ENCODE measurements around the gene HOXD1.

The HOXD1 gene

DNA sequence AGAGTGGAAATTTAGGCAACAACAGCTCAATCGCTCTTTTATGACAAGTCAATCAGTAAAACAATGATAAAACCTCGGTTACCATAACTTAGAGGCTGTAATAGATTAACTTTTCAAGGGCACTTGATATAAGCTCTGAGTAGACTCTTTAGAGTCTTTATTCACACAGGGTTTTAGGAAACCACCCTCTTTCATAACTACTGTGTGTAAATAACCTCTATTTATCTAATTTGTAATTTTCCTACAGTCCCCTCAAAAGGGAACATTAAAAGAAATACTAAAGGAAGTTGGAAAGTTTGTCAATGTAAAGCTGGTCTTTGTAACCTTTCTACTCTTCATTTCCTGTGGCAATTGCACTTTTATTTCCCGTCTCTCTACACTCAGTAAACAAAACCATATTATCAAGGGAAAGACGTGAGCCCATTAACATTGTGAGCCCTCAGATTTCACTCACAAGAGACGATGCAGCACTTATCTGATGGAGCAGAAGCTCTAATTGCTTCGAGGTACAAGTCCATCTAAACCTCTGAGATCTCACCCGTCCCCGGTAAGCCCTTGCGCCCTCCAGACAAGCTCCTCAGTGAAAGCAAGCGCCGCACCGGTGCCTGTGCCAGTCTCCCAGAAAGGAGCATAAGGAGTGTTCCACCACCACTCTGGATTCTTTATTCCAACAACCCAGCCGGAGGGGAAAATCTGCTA is 1.1 kb upstream of the HOXD1 start:
- no peak for DNase-seq

DNA sequence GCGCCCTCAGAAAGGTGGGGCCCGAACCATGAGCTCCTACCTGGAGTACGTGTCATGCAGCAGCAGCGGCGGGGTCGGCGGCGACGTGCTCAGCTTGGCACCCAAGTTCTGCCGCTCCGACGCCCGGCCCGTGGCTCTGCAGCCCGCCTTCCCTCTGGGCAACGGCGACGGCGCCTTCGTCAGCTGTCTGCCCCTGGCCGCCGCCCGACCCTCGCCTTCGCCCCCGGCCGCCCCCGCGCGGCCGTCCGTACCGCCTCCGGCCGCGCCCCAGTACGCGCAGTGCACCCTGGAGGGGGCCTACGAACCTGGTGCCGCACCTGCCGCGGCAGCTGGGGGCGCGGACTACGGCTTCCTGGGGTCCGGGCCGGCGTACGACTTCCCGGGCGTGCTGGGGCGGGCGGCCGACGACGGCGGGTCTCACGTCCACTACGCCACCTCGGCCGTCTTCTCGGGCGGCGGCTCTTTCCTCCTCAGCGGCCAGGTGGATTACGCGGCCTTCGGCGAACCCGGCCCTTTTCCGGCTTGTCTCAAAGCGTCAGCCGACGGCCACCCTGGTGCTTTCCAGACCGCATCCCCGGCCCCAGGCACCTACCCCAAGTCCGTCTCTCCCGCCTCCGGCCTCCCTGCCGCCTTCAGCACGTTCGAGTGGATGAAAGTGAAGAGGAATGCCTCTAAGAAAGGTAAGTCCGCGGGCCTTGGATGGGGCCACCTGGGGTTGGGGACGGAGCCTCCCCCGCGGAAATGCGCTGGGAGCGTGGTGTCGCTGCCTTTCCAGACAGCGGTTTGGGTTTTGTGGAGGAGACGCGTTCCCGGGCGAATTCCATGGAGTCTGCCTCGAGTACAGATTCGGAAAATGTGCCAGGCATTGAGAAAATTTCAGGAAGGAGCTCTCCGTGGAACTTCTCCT is 559 bp downstream of the HOXD1 start:
- no peak for DNase-seq

DNA sequence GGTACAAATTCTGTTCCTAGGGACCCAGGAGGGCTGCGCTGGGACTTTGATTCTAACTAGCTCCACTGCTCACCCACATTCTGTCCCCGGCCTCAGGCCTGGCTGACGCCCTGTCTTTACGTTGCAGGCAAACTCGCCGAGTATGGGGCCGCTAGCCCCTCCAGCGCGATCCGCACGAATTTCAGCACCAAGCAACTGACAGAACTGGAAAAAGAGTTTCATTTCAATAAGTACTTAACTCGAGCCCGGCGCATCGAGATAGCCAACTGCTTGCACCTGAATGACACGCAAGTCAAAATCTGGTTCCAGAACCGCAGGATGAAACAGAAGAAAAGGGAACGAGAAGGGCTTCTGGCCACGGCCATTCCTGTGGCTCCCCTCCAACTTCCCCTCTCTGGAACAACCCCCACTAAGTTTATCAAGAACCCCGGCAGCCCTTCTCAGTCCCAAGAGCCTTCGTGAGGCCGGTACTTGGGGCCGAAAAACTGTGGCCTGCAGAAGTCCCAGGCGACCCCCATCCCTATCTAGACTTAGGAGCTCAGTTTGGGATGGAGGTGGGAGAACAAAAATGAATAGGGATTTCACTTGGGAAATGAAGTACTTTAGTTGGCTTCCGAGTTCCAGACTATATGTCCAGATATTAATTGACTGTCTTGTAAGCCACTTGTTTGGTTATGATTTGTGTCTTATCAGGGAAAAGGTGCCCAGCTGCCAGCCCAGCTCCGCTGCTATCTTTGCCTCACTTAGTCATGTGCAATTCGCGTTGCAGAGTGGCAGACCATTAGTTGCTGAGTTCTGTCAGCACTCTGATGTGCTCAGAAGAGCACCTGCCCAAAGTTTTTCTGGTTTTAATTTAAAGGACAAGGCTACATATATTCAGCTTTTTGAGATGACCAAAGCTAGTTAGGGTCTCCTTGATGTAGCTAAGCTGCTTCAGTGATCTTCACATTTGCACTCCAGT is 1.5 kb downstream of the HOXD1 start:
- no peak for DNase-seq

DNA sequence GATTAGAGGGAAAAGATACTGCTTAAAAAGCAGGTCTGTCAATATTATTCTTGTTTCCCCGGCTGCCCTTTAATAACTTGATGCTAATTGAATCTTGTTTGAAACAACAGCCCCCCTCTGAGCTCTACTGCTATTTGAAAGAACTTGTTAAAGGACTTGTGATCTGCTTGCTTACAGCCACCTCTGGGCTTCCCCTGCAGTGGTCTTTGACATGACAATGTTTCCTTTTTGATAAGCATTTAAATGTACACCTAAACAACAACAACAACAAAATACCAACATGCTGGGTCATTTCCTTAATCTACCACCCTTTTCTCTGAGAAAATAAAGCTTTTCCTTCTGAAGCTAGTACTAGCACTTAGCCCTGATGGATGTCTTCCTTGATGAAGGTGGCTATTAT is 3.9 kb downstream of the HOXD1 start:
- DNase-seq = no peak

DNA sequence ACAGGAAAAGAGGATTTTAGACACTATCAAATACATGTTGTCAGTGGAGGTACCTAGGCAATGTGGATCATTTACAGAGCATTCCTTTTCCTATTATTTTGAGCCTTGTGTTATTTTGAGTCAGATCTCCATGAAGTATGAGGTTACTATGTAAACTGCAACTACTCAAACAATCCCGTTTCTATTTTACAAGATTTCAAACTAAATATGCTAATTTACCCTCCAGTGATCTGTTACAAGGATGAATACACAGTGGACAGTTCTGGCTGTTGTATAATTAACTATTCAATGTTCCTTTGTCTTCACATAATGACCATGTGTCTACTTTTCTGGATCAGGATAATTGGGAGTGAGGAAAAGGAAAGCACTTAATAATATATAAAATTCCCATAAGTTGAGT is 4.6 kb downstream of the HOXD1 start:
- DNase-seq = no peak

DNA sequence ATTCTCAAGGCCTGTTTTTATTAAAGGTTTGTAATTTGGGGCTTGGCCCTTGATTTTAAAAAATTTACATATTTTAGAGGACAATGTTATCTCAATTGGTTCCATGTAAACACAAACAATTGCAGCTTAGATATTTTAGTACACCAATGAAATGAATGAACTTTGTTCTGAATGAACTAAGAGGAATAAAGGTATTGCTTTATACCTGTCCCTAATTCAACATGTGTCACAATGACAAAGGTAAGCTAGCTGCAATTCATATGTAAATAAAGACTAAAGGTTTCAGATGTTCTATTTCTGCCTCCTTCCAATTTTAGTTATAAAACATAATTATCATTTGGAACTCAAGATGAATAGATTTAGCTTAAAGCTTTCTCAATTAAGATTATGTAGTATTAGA is 11.4 kb downstream of the HOXD1 start:
- no peak for DNase-seq

DNA sequence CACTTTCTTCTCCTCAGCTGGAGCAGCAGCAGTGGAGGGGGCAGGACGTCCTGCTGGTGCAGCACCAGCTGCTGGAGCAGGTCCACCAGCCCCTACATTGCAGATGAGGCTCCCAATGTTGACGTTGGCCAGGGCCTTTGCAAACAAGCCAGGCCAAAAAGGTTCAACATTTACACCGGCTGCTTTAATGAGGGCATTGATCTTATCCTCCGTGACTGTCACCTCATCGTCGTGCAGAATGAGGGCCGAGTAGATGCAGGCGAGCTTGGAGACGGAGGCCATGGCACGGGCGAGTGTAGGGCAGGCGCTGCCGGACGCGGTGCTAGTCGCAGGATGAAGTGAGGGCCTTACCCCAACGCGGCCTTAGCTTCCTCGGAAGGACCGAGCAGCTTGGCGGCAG is 12.5 kb downstream of the HOXD1 start:
- DNase-seq = no peak

DNA sequence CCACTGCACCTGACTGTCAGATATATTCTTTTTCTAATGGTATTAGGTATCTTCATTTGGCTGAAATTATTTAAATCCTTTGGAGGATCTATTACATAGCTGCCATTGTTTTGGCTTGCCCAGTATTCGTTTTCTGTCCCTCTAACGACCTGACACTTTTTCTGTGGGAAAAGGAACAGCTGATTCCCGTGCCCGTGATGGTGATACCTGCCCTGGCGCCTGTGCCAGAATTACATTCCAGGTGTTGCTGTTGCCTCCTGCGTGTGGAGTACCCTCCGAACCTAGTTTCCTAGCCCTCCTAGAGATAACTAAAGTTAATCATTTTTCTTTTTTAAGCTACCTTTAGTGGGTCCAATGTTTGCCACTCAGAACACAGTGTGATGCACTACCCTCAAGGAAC is 14.0 kb downstream of the HOXD1 start:
- DNase-seq = no peak

DNA sequence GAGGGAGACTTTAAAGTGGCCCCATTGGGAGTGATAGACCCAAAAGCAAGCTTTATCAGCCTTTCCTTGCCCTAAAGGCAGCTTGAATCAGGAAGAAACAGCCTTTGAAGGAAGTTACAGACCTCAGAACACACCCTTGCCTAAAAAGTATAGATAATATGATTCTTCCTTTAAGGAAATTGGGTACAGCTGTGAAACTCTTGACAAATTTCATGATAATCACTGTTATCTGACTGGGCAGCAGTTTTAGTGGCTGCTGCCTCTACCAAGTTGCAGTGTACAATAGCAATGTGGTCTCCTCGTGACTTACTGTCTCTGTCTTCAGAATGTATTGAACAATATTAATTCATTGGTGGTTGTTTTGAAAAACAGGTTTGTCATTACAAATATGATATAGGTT is 16.7 kb downstream of the HOXD1 start:
- DNase-seq = no peak

DNA sequence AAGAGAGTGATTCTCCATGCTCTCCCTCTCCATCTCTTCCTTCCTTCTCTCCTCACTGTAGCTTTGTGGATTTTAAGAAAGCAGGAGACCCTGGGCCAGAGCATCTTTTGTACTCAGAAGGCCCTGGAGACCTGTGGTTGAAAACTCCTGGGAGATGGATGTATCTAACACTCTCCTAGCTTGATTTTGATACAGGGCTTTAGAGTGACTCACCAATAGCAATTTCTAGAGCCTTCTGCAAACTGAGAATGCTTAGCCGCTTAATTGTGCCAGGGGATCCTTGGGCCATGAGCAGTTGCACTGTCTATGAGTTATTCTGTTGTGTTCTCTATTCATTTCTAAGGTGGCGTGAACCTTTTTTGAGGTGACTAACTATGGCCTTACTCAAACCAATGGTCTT is 17.7 kb downstream of the HOXD1 start:
- DNase-seq = no peak

DNA sequence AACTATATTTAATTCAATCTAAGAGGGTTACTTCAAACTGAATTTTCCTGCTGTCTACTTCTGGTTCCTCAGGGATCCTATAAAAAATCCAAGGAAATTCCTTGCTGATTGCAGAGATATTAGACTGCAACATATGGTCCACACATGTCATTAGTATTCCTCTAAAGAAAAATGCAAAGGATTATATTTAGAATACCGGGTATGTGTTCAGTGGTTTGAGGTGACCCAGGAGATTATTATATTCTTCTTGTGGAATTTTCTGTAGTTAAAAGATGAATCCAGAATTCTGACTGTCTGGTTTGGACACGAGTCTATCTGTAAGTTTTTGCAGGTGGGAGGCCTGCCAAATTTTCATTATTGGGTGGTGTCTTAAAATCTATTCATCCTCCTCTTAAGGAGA is 18.2 kb downstream of the HOXD1 start:
- no peak for DNase-seq

DNA sequence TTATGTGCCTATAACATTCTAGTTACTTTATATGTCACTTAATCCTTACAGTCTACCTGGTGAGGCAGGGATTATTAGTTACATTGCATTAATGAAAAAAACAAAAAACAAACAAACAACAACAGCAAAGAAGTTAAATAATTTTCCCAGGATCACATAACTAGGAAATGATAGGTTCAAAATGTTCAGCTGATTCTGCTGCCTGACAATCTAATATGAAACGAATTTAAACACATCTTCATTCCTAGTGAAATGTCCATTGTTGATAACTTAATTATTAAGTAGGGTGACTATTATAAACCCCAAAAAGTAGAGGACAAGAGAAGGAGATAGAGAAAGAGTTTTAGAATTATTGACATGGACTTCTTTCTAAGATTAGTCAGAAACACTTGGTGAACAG is 22.6 kb downstream of the HOXD1 start:
- no peak for DNase-seq

DNA sequence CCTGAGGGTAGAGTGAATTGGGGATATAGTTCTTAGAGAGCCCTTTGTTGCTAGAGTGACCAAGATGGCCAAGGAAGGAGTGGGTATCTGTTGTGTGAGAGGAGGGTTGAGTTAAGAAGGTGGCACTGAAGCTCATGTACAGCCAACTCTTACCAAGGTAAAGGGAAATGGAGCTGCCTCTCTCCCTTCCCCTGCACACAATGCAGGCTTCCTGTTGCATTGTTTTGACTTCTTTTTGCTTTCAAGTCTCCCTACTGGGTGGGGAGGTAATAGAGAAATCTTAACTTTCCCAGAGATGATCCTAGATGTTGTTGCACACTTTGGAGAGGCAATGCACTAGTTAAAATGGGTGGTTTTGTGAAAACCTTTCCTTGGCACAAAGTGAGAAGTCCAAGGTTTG is 23.8 kb downstream of the HOXD1 start:
- DNase-seq = no peak

DNA sequence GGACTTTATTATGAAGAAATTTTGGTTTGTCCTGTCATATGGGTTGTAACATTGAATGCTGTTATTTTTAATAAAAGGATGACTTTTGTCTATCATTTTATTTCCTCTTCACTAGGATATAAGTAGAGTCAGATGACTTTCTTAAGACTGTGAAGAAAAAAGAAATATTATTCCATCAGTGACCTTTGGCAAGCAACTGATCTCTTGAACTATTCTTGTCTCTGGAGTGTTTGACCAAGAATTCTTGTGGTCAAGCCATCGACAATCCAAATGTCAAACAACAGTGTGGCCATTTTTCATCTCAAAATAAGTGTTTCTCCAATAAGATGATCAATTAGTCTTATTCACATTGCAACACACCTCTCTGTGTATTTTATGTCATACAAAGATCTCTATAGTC is 24.9 kb downstream of the HOXD1 start:
- no peak for DNase-seq

DNA sequence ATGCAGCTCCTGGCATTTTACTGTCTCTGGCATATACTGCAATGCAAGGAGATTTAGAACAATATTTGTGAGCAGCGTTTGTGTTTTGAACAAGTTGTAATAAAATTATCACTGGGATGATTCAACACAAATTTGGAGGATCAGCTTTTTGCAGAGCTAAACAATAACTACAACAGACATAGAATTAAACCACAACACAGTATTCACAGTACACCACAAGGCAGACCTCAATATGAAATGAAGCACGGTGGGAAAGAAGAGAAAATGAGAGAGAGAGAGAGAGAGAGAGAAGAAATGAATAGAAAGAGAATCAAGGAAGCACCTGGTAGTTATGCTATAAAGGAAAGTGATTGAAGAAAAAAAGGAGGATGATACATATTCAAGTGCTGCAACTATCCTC is 39.4 kb downstream of the HOXD1 start:
- no peak for DNase-seq

DNA sequence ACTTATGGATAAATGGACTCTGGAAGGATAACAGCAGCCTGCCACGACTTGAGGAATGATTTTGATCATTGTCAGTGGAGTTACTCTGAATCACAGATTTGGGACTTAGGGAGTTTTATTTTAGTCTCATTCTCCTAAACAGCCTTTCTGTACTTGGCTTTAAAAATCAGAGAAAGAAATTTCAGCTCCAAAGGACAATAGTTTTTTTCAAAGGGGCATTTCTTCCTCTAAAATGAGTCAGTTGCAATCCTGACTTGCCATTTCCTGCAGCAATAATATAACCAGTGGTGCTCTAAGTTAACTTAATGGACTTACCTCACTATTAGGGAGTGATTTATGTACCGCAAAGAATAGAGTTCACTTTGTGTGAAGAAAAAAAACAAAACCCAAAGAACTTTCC is 45.7 kb downstream of the HOXD1 start:
- no peak for DNase-seq

DNA sequence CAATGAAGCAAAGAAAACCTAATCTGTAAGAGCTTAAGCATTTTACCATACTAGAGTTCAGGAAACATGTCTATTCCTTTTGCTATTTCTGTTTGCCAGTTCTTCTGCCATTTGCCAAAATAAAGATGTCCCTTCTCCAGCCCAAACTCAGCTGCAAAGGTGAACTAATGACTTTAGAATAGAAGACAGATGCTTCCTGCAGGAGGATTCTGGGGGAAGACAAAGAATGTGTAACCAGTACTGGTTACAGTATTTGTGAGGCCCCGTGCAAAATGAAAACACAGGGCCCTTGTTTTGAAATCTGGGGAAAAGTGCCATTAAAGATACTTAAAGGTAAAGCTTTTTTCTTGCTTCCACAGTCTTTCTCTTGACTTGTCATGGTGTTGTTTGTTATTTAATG is 46.5 kb downstream of the HOXD1 start:
- DNase-seq = no peak

DNA sequence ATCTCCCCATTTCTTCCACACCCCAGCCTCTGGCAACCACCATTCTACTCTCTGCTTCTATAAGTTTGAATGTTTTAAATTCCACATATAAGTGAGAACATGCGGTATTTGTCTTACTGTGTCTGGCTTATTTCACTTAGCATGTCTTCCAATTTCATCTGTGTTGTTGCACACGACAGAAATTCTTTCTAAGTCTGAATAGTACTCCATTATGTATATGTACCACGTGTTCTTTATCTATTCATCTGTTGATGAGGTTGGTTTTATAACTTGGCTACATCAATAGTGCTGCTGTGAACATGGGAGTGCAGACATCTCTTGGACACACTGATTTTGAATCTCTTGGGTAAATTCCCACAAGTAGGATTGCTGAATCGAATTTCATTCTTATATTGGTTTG is 49.0 kb downstream of the HOXD1 start:
- DNase-seq = no peak

DNA sequence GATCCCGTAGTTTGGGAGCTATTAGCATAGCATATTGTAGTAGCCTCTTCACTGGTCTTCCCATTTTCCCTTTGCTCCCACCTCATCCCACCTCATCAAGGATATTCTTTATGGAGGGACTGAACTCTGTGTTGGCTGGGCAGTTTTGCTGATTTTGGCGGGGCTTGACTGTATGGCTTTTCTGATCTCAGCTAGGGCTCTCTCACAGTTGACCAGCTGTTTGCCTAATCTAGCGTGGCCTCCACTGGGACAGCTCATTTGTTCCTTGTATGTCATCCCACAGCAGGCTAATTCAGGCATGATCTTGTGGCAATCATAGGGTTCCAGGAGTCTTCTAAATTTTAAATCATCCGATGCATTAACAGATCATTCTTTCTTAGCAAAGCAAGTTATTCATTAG is 50.6 kb downstream of the HOXD1 start:
- no peak for DNase-seq

DNA sequence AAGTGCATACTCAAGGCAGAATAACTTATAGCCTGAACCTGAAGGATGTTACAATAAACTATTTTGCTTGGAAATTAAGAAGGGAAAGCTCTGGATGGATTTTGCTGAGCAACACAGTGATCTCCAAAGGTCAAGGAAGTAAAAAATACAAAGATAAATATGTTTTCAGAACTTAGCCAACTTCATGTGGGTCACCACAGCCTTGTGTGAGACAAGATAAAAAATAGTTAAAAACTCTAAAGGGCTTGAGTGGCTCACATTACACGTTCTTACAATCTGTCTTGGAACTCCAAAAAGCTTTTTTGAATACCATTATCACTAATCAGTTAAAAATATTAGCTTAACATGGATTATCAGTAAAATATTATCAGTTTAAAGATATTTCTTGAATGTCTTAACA is 51.8 kb downstream of the HOXD1 start:
- no peak for DNase-seq

Data from cortex of kidney (tissue), 1 donor.